BE2C (cell line): ENCODE measurements around the gene FBXO10.

ENCODE experiments used
- DNase-seq: peaks from one replicate; pipeline ENCODE4 v3.0.0-alpha.2; 2020
- H3K27me3 ChIP-seq: fragments of 250-450 bp; sonication (Bioruptor Pico); 2 replicates; pipeline ENCODE4 v1.5.1; 2020; ENCODE audit warnings: mild to moderate bottlenecking
- H3K36me3 ChIP-seq: fragments of 250-450 bp; sonication (Bioruptor Pico); 2 replicates; pipeline ENCODE4 v1.5.1; 2020; ENCODE audit warnings: mild to moderate bottlenecking
- H3K4me1 ChIP-seq: fragments of 250-450 bp; sonication (Bioruptor Pico); 2 replicates; pipeline ENCODE4 v1.5.1; 2020
- H3K4me3 ChIP-seq: 2 replicates; pipeline ENCODE4 v1.5.1; 2011; ENCODE audit warnings: low read depth, low read length
- H3K9me3 ChIP-seq: fragments of 250-450 bp; sonication (Bioruptor Pico); 2 replicates; pipeline ENCODE4 v1.5.1; 2020
- CTCF ChIP-seq: IDR thresholded peaks from 2 replicates; pipeline ENCODE4 v1.5.1; 2012; ENCODE audit warnings: mild to moderate bottlenecking, low read depth, low read length

Gene FBXO10

GRCh38 chr9:37550781-37551180 is 25.4 kb downstream of the FBXO10 start:
- peaks cover under 1% of the 10 kb centered on the region for H3K36me3 ChIP-seq
- no peaks in the 10 kb centered on the region for H3K9me3 ChIP-seq
- no peaks in the 10 kb centered on the region for H3K4me1 ChIP-seq
- no peak for TF ChIP-seq CTCF
- no peak overlapping the region for H3K4me3 ChIP-seq
- DNase-seq: no peak
- H3K27me3 ChIP-seq: no peaks in the 10 kb centered on the region

GRCh38 chr9:37549527-37549926 is 26.7 kb downstream of the FBXO10 start:
- no peaks in the 10 kb centered on the region for H3K9me3 ChIP-seq
- no peak for TF ChIP-seq CTCF
- H3K4me1 ChIP-seq: no peaks in the 10 kb centered on the region
- DNase-seq: no peak
- H3K27me3 ChIP-seq: no peaks in the 10 kb centered on the region
- H3K4me3 ChIP-seq: no peak overlapping the region
- peaks cover 3% of the 10 kb centered on the region for H3K36me3 ChIP-seq

- Histone ChIP-seq H3K36me3 (peaks cover 8% of the 10 kb centered on the region), H3K9me3 (no peaks in the 10 kb centered on the region), H3K27me3 (no peaks in the 10 kb centered on the region), H3K4me3 (no peak overlapping the region), H3K4me1 (no peaks in the 10 kb centered on the region)
- TF ChIP-seq CTCF: no peak
- DNase-seq: no peak
Measured at GRCh38 chr9:37547328-37547878, 28.8 kb downstream of the FBXO10 start.

GRCh38 chr9:37543468-37543867 is 32.7 kb downstream of the FBXO10 start:
- Histone ChIP-seq H3K36me3 (peaks cover 36% of the 10 kb centered on the region), H3K4me1 (no peaks in the 10 kb centered on the region), H3K27me3 (no peaks in the 10 kb centered on the region), H3K4me3 (no peak overlapping the region), H3K9me3 (no peaks in the 10 kb centered on the region)
- DNase-seq: no peak
- TF ChIP-seq CTCF: no peak

- no peaks in the 10 kb centered on the region for H3K27me3 ChIP-seq
- DNase-seq: no peak
- no peak for TF ChIP-seq CTCF
- H3K4me3 ChIP-seq: no peak overlapping the region
- H3K4me1 ChIP-seq: no peaks in the 10 kb centered on the region
- no peaks in the 10 kb centered on the region for H3K9me3 ChIP-seq
- peaks cover 41% of the 10 kb centered on the region for H3K36me3 ChIP-seq
Measured at GRCh38 chr9:37542895-37543294, 33.3 kb downstream of the FBXO10 start.

- H3K36me3 ChIP-seq: peaks cover 45% of the 10 kb centered on the region
- H3K27me3 ChIP-seq: no peaks in the 10 kb centered on the region
- no peak for TF ChIP-seq CTCF
- DNase-seq: no peak
- no peaks in the 10 kb centered on the region for H3K9me3 ChIP-seq
- no peak overlapping the region for H3K4me3 ChIP-seq
- no peaks in the 10 kb centered on the region for H3K4me1 ChIP-seq
Measured at GRCh38 chr9:37542488-37542887, 33.7 kb downstream of the FBXO10 start.
